WTC11 (cell line): ENCODE measurements around the gene UBR4. TPM values are rescaled to one million over a fixed set of nuclear protein-coding genes. Genes with fewer than 3 reads are reported as not detected.

ENCODE experiments used
- ATAC-seq: fragments of 200-7000 bp; cut with Tn5 transposase; 2 replicates; pipeline ENCODE4 v1.10.0; 2021; ENCODE audit warnings: mild to moderate bottlenecking, moderate library complexity
- CTCF ChIA-PET: fragments of 300-600 bp; sonication (Branson Sonifier 250); formaldehyde crosslinking; loops from one replicate; lab custom pipeline; 2021; ENCODE audit warnings: antibody characterized with exemption; lab: Charles Lee
- POLR2A ChIA-PET: fragments of 350-600 bp; sonication (Branson Sonifier 250); formaldehyde crosslinking; loops from one replicate; lab custom pipeline; 2021; ENCODE audit warnings: antibody characterized with exemption; lab: Charles Lee
- DNase-seq: peaks from one replicate; pipeline ENCODE4 v3.0.0; 2021; ENCODE audit warnings: low spot score
- H3K27ac Mint-ChIP-seq: 2 replicates; pipeline ENCODE4 v1.8.0; 2021; ENCODE audit warnings: mixed read lengths
- H3K27me3 Mint-ChIP-seq: 2 replicates; pipeline ENCODE4 v1.8.0; 2021; ENCODE audit warnings: low read depth, mild to moderate bottlenecking, moderate library complexity, mixed read lengths
- H3K36me3 Mint-ChIP-seq: 2 replicates; pipeline ENCODE4 v1.8.0; 2021; ENCODE audit warnings: mixed read lengths
- H3K4me1 Mint-ChIP-seq: 2 replicates; pipeline ENCODE4 v1.8.0; 2022; ENCODE audit warnings: mixed read lengths
- H3K4me3 Mint-ChIP-seq: 2 replicates; pipeline ENCODE4 v1.8.0; 2021; ENCODE audit warnings: mild to moderate bottlenecking, moderate library complexity, mixed read lengths
- H3K9me3 Mint-ChIP-seq: 2 replicates; pipeline ENCODE4 v1.8.0; 2021; ENCODE audit warnings: mixed read lengths
- AFF4 ChIP-seq: sonication (generic); formaldehyde crosslinking; IDR thresholded peaks from 2 replicates; pipeline ENCODE4 v1.8.1; 2023; ENCODE audit warnings: mild to moderate bottlenecking, missing genetic modification reagents, borderline replicate concordance
- ARID4B ChIP-seq: sonication (generic); formaldehyde crosslinking; IDR thresholded peaks from 2 replicates; pipeline ENCODE4 v1.8.0; 2023; ENCODE audit warnings: missing genetic modification reagents, mild to moderate bottlenecking, borderline replicate concordance
- CBFB ChIP-seq: sonication (generic); formaldehyde crosslinking; IDR thresholded peaks from 2 replicates; pipeline ENCODE4 v1.8.1; 2022; ENCODE audit warnings: mild to moderate bottlenecking, low read depth, missing genetic modification reagents
- E2F5 ChIP-seq: sonication (generic); formaldehyde crosslinking; IDR thresholded peaks from 2 replicates; pipeline ENCODE4 v1.8.1; 2022; ENCODE audit warnings: mild to moderate bottlenecking, moderate library complexity, missing genetic modification reagents
- FOXP4 ChIP-seq: sonication (generic); formaldehyde crosslinking; IDR thresholded peaks from 2 replicates; pipeline ENCODE4 v1.8.0; 2022; ENCODE audit warnings: mild to moderate bottlenecking, missing genetic modification reagents
- HMGA2 ChIP-seq: fragments of 250-450 bp; sonication (Bioruptor Pico); IDR thresholded peaks from 2 replicates; pipeline ENCODE4 v1.4.0; 2021; ENCODE audit warnings: mild to moderate bottlenecking, moderate library complexity
- HMGXB4 ChIP-seq: sonication (generic); formaldehyde crosslinking; IDR thresholded peaks from 2 replicates; pipeline ENCODE4 v1.8.1; 2023; ENCODE audit warnings: mild to moderate bottlenecking, moderate library complexity, missing genetic modification reagents
- KAT7 ChIP-seq: sonication (generic); formaldehyde crosslinking; IDR thresholded peaks from 2 replicates; pipeline ENCODE4 v1.8.1; 2023; ENCODE audit warnings: missing genetic modification reagents, mild to moderate bottlenecking, borderline replicate concordance
- NFATC4 ChIP-seq: fragments of 250-450 bp; sonication (Bioruptor Pico); IDR thresholded peaks from 2 replicates; pipeline ENCODE4 v1.9.0; 2021; ENCODE audit warnings: mild to moderate bottlenecking
- NFYB ChIP-seq: sonication (generic); formaldehyde crosslinking; conservative IDR thresholded peaks from 2 replicates; pipeline ENCODE4 v1.8.0; 2022; ENCODE audit warnings: low read depth, missing genetic modification reagents
- RORB ChIP-seq: fragments of 250-450 bp; sonication (Bioruptor Pico); IDR thresholded peaks from 2 replicates; pipeline ENCODE4 v1.9.0; 2021; ENCODE audit warnings: mild to moderate bottlenecking
- STAT6 ChIP-seq: sonication (generic); formaldehyde crosslinking; conservative IDR thresholded peaks from 2 replicates; pipeline ENCODE4 v1.8.1; 2023; ENCODE audit warnings: mild to moderate bottlenecking, low read depth, missing genetic modification reagents, moderate library complexity
- TEAD1 ChIP-seq: sonication (generic); formaldehyde crosslinking; IDR thresholded peaks from 2 replicates; pipeline ENCODE4 v1.8.0; 2022; ENCODE audit warnings: mild to moderate bottlenecking, missing genetic modification reagents
- ZBTB21 ChIP-seq: sonication (generic); formaldehyde crosslinking; IDR thresholded peaks from 2 replicates; pipeline ENCODE4 v1.8.1; 2023; ENCODE audit warnings: mild to moderate bottlenecking, missing genetic modification reagents, borderline replicate concordance
- total RNA-seq: library from RNA; stranded (reverse); gene quantifications from 3 replicates; pipeline ENCODE4 v1.2.3, GENCODE V29; 2021

The UBR4 gene
- total RNA-seq, 1 experiment from 2014 or later: 179 TPM

- Mint-ChIP-seq H3K27ac (no peak overlapping the region), H3K4me1 (no peaks in the 10 kb centered on the region), H3K4me3 (no peak overlapping the region), H3K36me3 (peaks cover 85% of the 10 kb centered on the region), H3K27me3 (no peaks in the 10 kb centered on the region), H3K9me3 (no peaks in the 10 kb centered on the region)
- CTCF ChIA-PET: interaction anchor here (1.5 kb wide), 1 partner anchor 96 kb away, joined by 3 read pairs; no protein-coding TSS in a partner anchor
- ATAC-seq (no peak), DNase-seq (no peak)
- POLR2A ChIA-PET: no interaction called here
- TF ChIP-seq HMGXB4 (CRISPR knock-in tag): no peak
- TF ChIP-seq CBFB (CRISPR knock-in tag): no peak
- TF ChIP-seq AFF4 (CRISPR knock-in tag): no peak
- no peak for TF ChIP-seq TEAD1
- TF ChIP-seq NFYB: no peak
- TF ChIP-seq RORB (CRISPR knock-in tag): no peak
- TF ChIP-seq, all 79 proteins: peak for 0
Measured at GRCh38 chr1:19083081-19083480, 127.0 kb downstream of the UBR4 start.

GRCh38 chr1:19081218-19081893 is 128.7 kb downstream of the UBR4 start:
- Mint-ChIP-seq H3K27ac (no peak overlapping the region), H3K27me3 (no peaks in the 10 kb centered on the region), H3K4me1 (no peaks in the 10 kb centered on the region), H3K9me3 (no peaks in the 10 kb centered on the region), H3K4me3 (no peak overlapping the region), H3K36me3 (peaks cover 85% of the 10 kb centered on the region)
- no peak for ATAC-seq
- POLR2A ChIA-PET: no interaction called here
- TF ChIP-seq STAT6 (CRISPR knock-in tag) (no peak), E2F5 (CRISPR knock-in tag) (no peak), FOXP4 (no peak), HMGA2 (no peak), NFATC4 (CRISPR knock-in tag) (no peak), ZBTB21 (CRISPR knock-in tag) (no peak), ARID4B (CRISPR knock-in tag) (no peak), KAT7 (CRISPR knock-in tag) (no peak)
- DNase-seq: no peak
- CTCF ChIA-PET: no interaction called here
